ENCODE measurements around the gene ABLIM2. TPM values are rescaled to one million over a fixed set of nuclear protein-coding genes. Genes with fewer than 3 reads are reported as not detected.

Gene ABLIM2
- total and polyA plus RNA-seq, 10 of the 15 experiments (the other 5 are each of a cell fraction or from before 2014, with no cell fraction given): 0.03 to 0.15 (median 0.05) TPM; not detected in 7

DNA sequence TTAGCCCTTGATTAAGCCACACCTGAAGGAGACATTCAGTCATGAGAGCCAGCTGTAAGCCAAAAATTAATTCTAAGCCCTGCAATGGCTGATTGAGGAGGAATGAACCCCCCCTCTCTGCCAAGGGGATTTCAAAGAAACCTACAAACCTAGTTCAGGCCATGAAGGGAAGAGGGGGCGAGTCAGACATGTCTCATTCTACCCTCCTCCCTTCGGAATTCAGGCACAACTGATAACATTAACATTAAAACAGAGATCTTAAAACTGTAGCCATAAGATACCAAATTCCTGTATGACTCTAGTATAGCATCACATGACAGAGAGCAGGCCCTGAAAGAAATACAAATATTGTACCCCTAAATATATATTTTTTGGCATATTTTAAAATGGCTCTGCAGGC is 178.6 kb downstream of the ABLIM2 start:
- Histone ChIP-seq H3K4me3 (no peak overlapping the region), H3K27me3 (replicated peaks in 1 of 2; ENCODE audit: control insufficient read depth in 2 of 2, insufficient read depth in 2 of 2, low read length in 1 of 2) (no peaks in the 10 kb centered on the region; a peak in 1 of 4 replicates), H3K27ac (ENCODE audit: control insufficient read depth, insufficient read depth) (no peak overlapping the region), H3K9ac (ENCODE audit: control insufficient read depth, insufficient read depth, low read length) (no peak overlapping the region), H2AFZ (ENCODE audit: control insufficient read depth, low read depth, low read length) (no peak overlapping the region), H3K9me3 (replicated peaks; ENCODE audit: control insufficient read depth, insufficient read depth, low read length) (no peaks in the 10 kb centered on the region), H4K20me1 (ENCODE audit: control insufficient read depth, insufficient read depth) (no peaks in the 10 kb centered on the region), H3K4me2 (ENCODE audit: control insufficient read depth, insufficient read depth) (no peak overlapping the region), H3K79me2 (ENCODE audit: control insufficient read depth, insufficient read depth, low read length) (no peaks in the 10 kb centered on the region), H3K4me1 (ENCODE audit: control insufficient read depth, insufficient read depth, low read length) (no peaks in the 10 kb centered on the region), H3K36me3 (ENCODE audit: control insufficient read depth in 2 of 2, insufficient read depth in 2 of 2, low read length in 1 of 2) (no peaks in the 10 kb centered on the region)
- WGBS (ENCODE audit: insufficient coverage, insufficient replicate concordance, low lambda C conversion rate, missing lambda C conversion rate): 0% methylated on average over 2 of the region's 2 CpGs
- POLR2A ChIA-PET: no interaction called here
- CTCF ChIA-PET: no interaction called here
- no peak for ATAC-seq
- intact Hi-C loops (cut with micrococcal nuclease; ENCODE audit: unreplicated experiment): no loop called here
- in situ Hi-C loops (cut with MboI): no loop called here
- SMC1A ChIA-PET (ENCODE audit: uncharacterized antibody, unreplicated experiment): interaction anchor here (1.8 kb wide), 1 partner anchor 178 kb away, joined by 4 read pairs; no protein-coding TSS in a partner anchor
- BruUV-seq (replicated peaks): no TSS peak
- DNase-seq (ENCODE audit: low read depth, low spot score): no peak
- TF ChIP-seq, protein P1, sequence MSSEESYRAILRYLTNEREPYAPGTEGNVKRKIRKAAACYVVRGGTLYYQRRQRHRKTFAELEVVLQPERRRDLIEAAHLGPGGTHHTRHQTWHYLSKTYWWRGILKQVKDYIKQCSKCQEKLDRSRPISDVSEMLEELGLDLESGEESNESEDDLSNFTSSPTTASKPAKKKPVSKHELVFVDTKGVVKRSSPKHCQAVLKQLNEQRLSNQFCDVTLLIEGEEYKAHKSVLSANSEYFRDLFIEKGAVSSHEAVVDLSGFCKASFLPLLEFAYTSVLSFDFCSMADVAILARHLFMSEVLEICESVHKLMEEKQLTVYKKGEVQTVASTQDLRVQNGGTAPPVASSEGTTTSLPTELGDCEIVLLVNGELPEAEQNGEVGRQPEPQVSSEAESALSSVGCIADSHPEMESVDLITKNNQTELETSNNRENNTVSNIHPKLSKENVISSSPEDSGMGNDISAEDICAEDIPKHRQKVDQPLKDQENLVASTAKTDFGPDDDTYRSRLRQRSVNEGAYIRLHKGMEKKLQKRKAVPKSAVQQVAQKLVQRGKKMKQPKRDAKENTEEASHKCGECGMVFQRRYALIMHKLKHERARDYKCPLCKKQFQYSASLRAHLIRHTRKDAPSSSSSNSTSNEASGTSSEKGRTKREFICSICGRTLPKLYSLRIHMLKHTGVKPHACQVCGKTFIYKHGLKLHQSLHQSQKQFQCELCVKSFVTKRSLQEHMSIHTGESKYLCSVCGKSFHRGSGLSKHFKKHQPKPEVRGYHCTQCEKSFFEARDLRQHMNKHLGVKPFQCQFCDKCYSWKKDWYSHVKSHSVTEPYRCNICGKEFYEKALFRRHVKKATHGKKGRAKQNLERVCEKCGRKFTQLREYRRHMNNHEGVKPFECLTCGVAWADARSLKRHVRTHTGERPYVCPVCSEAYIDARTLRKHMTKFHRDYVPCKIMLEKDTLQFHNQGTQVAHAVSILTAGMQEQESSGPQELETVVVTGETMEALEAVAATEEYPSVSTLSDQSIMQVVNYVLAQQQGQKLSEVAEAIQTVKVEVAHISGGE (CRISPR knock-in tag; IDR thresholded peaks at IDR 0.05): no peak
- TF ChIP-seq SRF (IDR thresholded peaks at IDR 0.05; ENCODE audit: low read depth in 2 of 2, low read length in 2 of 2): no peak
- no peak for TF ChIP-seq RB1 (IDR thresholded peaks at IDR 0.05; ENCODE audit: borderline replicate concordance)
- no peak for TF ChIP-seq FOXK2 (IDR thresholded peaks at IDR 0.05)
- TF ChIP-seq, protein P2, sequence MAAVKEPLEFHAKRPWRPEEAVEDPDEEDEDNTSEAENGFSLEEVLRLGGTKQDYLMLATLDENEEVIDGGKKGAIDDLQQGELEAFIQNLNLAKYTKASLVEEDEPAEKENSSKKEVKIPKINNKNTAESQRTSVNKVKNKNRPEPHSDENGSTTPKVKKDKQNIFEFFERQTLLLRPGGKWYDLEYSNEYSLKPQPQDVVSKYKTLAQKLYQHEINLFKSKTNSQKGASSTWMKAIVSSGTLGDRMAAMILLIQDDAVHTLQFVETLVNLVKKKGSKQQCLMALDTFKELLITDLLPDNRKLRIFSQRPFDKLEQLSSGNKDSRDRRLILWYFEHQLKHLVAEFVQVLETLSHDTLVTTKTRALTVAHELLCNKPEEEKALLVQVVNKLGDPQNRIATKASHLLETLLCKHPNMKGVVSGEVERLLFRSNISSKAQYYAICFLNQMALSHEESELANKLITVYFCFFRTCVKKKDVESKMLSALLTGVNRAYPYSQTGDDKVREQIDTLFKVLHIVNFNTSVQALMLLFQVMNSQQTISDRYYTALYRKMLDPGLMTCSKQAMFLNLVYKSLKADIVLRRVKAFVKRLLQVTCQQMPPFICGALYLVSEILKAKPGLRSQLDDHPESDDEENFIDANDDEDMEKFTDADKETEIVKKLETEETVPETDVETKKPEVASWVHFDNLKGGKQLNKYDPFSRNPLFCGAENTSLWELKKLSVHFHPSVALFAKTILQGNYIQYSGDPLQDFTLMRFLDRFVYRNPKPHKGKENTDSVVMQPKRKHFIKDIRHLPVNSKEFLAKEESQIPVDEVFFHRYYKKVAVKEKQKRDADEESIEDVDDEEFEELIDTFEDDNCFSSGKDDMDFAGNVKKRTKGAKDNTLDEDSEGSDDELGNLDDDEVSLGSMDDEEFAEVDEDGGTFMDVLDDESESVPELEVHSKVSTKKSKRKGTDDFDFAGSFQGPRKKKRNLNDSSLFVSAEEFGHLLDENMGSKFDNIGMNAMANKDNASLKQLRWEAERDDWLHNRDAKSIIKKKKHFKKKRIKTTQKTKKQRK (IDR thresholded peaks at IDR 0.05; ENCODE audit: low read depth, low read length): no peak
- TF ChIP-seq, protein P3, sequence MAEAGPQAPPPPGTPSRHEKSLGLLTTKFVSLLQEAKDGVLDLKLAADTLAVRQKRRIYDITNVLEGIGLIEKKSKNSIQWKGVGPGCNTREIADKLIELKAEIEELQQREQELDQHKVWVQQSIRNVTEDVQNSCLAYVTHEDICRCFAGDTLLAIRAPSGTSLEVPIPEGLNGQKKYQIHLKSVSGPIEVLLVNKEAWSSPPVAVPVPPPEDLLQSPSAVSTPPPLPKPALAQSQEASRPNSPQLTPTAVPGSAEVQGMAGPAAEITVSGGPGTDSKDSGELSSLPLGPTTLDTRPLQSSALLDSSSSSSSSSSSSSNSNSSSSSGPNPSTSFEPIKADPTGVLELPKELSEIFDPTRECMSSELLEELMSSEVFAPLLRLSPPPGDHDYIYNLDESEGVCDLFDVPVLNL (IDR thresholded peaks at IDR 0.05; ENCODE audit: low read depth, low read length): no peak
- no peak for TF ChIP-seq KAT2A (conservative IDR thresholded peaks at IDR 0.05; ENCODE audit: control insufficient read depth, low read depth, low read length)
- TF ChIP-seq NR2F1 (conservative IDR thresholded peaks at IDR 0.05): no peak
- no peak for TF ChIP-seq SREBF1 (IDR thresholded peaks at IDR 0.05; ENCODE audit: low read length)
- TF ChIP-seq RAD21 (IDR thresholded peaks at IDR 0.05; ENCODE audit: insufficient read depth, low read depth, low read length): no peak
- no peak for TF ChIP-seq ZSCAN29 (IDR thresholded peaks at IDR 0.05)
- TF ChIP-seq DPF2 (IDR thresholded peaks at IDR 0.05): no peak
- no peak for TF ChIP-seq LARP7 (IDR thresholded peaks at IDR 0.05)
- FAIRE-seq: no peak
- RAD21 ChIA-PET (ENCODE audit: unreplicated experiment): interaction anchor here (0.6 kb wide), 1 partner anchor 625 kb away, joined by 3 read pairs; no protein-coding TSS in a partner anchor
